Mammary epithelial cell (primary cell): ENCODE measurements around the gene ZBTB25.

Experiments used
- CTCF ChIP-seq, 2 donors: IDR thresholded peaks in 1 of 2; conservative IDR thresholded peaks in 1 of 2; 2 replicates each; pipeline ENCODE4 v1.5.1; 2011 to 2012; ENCODE audit warnings: inconsistent platforms in 2 of 2, low read length in 2 of 2, mild to moderate bottlenecking in 2 of 2, control low read depth in 1 of 2, low read depth in 1 of 2; ENCODE audit not compliant: insufficient read depth in 1 of 2; ENCODE audit errors: extremely low read depth in 1 of 2
- EZH2 ChIP-seq: IDR thresholded peaks from 2 replicates; pipeline ENCODE4 v1.6.1; 2012; ENCODE audit warnings: low read length, inconsistent platforms, borderline replicate concordance

GRCh38 chr14:64502887-64503433 lies 678 bp downstream of the ZBTB25 start:
- TF ChIP-seq EZH2 (no peak), CTCF (conservative IDR thresholded peaks at IDR 0.05 in 1 of 2, IDR thresholded peaks at IDR 0.05 in 1 of 2; ENCODE audit: extremely low read depth in 1 of 2, insufficient read depth in 1 of 2, low read depth in 1 of 2, low read length in 2 of 2) (no peak)
